Inflammatory macrophage treated with lipopolysaccharide for 1 hour (primary cell): ENCODE results near the gene C19orf47.

Experiments used
- DNase-seq, 2 donors: peaks; one replicate each; pipeline ENCODE4 v3.0.0-alpha.2; 2020 to 2022

The C19orf47 gene

DNA sequence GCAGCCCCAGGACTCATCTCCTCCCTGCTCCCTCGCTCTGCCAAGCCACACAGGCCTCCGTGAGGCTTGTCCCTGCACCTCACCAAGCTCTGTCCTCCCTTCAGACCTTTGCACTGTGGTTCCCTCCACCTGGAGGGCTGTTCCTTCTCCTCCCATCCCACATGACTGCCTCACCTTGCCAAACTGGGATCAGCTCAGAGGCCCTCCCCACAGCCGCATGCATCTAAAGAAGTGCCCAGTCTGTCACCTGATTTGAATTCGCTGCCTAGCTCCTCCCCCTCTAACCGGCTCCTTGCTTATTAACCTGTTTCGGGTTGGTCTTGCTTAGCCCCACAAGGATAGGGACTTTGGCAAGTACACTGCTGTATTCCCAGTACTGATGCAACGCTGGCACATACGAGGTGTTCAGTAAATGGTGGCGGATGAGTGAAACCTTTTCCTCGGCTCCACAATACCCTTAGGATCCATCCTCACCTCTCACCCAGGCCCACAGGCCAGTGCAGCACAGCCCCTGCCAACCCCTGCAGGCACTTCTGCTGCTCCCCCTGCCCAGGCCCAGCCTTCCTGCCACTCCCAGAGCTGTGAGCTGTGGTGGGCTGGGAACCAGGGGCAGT lies 67.5 kb downstream of the C19orf47 start:
- no peak for DNase-seq

DNA sequence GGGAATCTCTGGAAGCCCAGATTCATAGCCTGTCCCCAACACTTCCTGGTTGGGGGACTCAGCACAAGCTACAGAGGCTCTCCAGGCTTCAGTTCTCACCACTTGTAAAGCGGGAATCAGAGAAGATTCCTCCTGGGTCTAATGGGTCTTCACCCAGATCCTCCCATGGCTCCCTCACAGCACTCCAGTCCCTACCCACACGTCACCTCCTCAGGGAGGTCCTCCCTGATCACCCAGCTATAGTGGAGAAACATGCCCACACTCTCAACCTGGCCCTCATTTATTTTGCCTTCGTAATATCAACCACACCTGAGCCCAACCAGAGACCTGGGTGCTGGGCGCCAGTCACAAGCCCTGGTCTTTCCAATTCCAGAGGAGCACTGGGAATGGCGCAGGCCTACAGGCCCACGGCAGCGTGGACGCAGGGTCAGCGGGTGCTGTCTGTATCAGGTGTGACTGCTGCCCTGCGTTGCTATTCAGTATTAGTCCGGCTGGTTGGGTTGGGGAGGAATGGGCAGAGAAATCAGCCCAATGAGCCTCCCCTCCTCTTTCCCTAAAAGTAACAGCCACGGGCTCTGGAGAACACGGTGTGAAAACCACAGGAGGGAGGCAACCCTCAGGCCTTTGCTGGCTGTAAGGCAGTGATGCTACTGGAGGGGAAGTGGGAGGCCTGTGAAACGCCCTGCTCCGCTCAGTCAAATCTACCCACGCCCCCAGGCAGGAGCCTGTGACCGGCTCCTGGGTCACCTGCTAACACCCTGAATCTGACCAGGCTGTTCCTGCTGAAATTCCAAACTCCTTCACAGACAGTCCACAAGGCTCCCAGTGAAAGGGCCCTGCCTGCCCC lies 68.2 kb downstream of the C19orf47 start:
- DNase-seq, result peak; percentile 16 to 25

DNA sequence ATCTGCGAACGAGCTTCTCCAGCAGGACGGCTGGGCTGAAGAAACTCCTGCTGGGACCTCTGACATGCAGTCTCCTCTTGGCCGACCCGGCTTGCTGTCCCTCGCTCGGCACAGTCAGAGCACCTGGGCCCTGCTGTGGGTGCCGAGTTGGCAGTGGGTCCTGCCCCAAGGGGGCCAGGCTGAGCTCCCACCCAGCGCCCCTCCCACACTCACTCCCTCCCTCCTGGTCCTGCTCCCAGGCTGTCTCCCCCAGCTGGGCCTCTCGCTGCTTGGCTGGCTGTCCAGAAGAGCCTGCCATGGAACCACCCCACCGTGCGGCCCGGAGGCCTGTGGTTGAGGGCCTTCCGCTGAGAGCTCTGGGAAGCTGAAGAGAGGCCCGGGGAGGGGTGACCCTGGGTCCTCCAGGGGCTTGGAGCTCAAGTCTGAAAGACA lies 69.1 kb downstream of the C19orf47 start:
- no peak for DNase-seq

DNA sequence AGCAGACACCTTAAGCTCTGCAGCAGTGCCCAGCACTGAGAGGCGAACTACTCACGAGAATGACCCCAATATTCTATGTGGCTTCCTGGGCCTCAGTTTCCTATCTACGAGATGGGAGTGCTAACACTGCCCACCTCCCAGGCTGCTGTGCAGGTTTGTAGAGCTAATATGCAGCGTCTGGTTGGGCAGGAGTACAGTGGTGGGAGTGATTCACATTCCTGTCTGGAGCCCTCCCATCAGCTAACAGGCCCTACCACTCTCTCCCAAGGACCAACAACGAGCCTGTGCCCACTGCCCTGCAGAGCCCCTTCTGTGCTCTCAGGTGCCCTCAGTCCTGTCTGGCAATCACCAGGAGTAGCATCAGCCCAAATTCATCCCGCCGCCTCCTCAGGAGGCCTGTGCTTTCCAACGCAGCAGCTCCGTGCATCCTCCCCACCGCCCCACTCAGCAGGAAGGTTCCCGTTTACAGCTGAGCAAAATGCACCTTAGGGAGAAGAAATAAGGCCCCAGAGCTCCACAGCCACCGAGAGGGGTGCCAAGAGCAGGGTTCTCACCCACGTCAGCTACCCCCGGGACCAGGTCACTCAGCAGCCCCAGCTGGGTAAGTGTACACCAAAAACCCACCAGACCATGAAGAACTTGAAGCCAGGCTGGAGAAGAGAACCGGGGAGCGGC lies 69.7 kb downstream of the C19orf47 start:
- no peak for DNase-seq

DNA sequence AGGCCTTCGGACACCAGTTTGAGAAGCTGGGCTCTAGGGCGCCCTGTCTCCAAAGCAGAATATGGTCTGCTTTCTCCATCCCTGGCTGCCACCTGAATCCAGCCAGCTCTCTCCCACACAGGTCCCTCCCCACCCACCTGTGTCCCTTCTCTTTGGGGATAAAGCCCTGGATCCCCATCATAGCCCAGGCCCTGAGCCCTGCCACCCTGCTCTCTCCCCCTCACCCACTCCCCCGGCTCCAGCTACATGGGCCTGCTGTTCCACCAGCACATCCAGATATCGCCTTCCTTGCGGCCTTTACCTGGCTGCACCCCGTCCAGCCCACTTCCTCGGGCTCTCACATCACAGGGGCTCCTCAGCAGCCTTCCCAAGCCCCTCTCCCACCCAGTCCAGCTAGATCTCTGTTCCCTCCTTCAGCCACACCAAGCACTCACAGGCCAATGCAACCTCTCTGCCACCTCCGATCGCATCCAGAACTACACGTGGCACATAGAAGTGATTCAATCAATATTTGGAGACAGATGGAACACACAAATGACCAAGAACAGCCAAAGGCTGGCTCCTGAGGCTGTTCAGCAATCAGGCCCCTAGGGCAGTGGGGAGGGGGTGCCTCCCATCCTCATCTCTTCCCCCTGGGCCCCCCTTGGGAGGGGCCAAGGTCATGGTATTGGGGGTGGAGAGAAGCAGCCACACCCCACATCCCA lies 70.7 kb downstream of the C19orf47 start:
- no peak for DNase-seq

DNA sequence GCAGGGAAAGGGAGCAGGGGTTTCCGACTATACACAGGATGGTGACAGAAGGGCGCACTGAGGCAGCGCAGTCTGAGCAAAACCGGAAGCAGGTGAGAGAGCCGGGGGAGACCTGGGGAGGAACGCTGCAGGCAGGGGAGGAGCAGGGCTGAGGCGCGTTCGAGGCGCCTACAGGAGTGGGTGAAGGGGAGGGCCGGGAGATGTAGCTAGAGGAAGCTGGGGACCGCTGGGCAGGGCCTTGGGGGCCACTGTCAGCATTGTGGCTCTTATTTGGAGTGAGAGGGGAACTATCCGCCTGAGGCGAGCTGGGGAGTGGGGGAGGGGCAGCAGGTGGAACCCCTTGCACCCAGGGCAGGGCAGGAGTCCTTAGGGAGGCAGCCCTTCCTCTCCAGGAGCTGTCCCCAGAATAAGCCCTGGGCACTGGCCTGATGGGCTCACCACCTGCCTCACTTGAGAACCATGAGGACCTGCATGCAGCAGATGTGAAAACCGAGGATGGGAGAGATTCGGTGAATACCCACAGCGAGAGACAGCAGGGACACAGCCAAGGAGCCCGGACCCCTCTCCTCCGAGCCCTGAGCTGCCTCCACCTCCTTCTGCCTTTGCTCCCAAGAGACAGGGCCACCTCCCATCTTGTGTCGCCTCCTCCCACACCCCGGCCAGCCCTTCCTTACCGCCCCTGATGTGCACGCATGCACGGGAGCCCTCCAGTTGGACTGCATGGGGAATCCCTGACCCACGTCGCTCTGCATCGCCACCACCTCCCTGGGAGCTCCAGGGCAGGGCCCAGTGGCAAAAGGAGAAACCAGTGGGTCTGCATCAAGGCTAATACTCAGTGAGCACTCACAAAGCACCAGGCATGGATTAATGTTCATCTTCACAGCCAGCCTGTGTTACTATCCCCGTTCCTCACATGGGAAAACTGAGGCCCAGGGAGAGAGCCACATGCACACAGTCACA lies 73.3 kb downstream of the C19orf47 start:
- DNase-seq, result peak in 1 of 2 donors; percentile 10

DNA sequence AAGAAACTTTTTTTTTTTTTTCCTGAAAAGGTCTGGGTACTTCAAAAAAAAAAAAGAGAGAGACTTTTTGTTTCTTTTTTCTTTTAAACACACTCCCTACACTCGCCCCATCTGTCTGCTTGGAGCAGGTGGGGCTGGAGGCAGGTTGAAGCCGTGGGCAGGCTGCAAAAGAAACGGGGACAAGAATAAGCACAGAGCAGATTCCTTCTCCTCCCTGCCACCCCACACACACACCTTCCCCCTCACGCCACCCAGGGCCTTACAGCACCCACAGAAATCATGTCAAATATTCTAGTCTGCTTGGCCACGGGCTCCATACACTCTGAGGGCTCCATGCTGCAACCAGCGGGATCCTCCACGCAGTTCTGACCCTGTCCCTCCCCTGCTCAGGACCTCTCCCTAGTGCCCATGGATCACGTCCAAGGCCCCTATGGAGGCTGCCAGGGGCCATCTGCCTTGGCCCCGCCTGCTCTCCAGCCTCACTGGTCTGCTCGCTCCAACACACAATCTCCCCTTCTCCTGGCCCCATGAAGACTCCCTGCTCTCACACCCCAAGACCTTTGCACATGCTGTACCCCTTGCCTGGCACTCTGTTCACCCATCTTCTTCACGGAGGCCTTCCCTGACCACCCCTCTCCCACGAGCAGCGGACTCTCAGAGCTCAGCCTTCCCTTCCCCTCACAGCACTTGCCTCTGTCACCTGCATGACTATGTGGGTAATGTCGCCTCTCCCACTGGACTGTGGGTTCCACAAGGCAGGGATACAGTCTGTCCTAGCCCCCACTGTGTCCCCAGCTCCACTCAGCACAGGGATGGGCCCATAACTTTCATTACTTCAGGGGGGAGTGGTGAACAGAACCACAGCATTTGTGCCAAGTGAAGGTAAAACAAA lies 74.5 kb downstream of the C19orf47 start:
- DNase-seq, result no peak

DNA sequence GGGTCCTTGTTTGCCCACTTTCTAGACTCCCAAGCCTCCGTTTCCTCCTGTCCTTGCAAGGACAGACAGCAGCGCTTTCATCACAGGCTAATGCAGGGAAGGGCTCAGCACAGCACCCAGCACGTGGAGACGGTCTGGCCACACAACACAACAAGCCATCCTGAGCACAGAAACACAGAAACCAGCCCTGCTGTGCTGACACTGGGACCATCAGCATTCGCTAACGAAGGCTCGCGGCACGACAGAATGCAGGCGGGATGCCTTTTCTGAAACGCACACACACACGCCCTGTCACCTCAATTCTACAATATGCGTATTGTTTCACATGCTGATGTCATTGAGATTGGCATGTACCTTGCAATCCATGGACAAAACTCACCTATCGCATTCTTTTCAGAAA lies 75.9 kb downstream of the C19orf47 start:
- DNase-seq, result no peak

DNA sequence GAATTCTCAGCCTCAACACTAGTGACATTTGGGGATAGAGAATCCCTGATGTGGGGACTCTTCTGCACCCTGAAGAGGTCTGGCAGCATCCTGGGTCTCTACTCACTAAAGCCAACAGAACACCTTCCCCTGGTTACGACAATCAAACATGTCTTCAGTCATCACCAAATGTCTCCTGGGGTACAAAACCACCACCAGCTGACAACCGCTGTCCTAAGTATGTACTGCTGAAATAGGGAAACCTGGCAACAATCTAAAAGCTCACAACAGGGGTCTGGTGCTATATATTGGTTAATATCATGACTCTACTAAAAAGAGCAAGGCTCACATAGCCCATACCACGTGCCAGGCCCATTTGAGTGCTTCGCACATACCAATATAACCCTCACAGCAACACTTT lies 76.5 kb downstream of the C19orf47 start:
- DNase-seq, result no peak

DNA sequence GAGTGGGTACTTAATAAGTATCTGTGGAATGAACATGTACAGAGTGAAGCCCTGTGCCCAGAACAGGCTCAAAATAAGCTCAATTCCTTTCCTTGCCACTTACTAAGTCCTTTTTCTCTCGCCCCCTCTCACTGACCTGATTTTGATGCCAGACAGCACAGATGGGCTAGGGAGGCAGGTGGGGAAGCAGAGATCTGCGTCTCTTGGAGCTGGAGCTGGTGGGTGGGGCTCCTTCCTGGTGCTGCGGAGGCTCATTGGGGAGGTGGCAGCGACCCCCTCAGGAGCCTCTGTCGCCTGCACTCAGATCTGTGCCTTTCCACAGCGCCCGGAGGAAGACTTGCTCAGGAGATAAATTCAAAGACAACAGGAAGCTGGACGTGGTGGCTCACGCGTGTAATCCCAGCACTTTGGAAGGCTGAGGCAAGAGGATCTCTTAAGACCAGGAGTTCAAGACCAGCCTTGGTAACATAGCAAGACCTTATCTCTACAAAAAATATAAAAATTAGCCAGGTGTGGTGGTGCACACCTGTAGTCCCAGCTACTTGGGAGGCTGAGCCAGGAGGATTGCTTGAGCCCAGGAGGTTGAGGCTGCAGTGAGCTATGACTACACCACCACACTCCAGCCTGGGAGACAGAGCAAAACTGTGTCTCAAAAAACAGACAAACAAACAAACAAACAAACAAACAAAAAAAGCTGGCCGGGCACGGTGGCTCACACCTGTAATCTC lies 77.7 kb downstream of the C19orf47 start:
- DNase-seq, result no peak
